GM12801 (cell line): ENCODE results near the gene CAPG.

Experiments
- CTCF ChIP-seq: IDR thresholded peaks from one replicate; pipeline ENCODE4 v1.5.1; 2011; ENCODE audit warnings: control low read depth; ENCODE audit not compliant: insufficient read length; ENCODE audit errors: extremely low read depth

CAPG gene

GRCh38 chr2:85354286-85355072 lies 55.7 kb downstream of the CAPG start, which contains the start of the genes ELMOD3 and RETSAT:
Gene ELMOD3, plus strand, starts transcription at chr2:85354769. Its CDS starts 2,430 bp downstream, at chr2:85357199.
Gene RETSAT, minus strand, starts transcription at chr2:85354528. Its CDS starts 21 bp downstream, at chr2:85354507.
- no peak for TF ChIP-seq CTCF

GRCh38 chr2:85353876-85354285 lies 56.3 kb downstream of the CAPG start:
- TF ChIP-seq CTCF = no peak

GRCh38 chr2:85347599-85347998 lies 62.6 kb downstream of the CAPG start:
- TF ChIP-seq CTCF = no peak
